Measurements from ENCODE around the gene PKD1L1. TPM values are rescaled to one million over a fixed set of nuclear protein-coding genes. Genes with fewer than 3 reads are reported as not detected.
A peak's percentile ranks its signal among the peaks of the same experiment; 100 is the strongest.
"Not testable (repeated sequence)": the region's sequence is repeated elsewhere in the genome, so short reads cannot be mapped to it uniquely, and the experiment has no call there.

PKD1L1 gene
- polyA plus RNA-seq, 1 of the 3 experiments (the other 2 are of a cell fraction) = 0.10 TPM

GRCh38 chr7:47796347-47796746 is 151.9 kb downstream of the PKD1L1 start (continued):
- no peak for TF ChIP-seq PBX3 (IDR thresholded peaks at IDR 0.05)
- TF ChIP-seq SMC3 (IDR thresholded peaks at IDR 0.05; ENCODE audit: low read depth, low read length) = no peak
- TF ChIP-seq NRF1 (IDR thresholded peaks at IDR 0.05; ENCODE audit: low read depth, low read length) = no peak
- no peak for TF ChIP-seq SIN3A (IDR thresholded peaks at IDR 0.05; ENCODE audit: borderline replicate concordance, low read depth, low read length)
- no peak for TF ChIP-seq RXRA (IDR thresholded peaks at IDR 0.05; ENCODE audit: borderline replicate concordance, low read depth)
- TF ChIP-seq CTCF (IDR thresholded peaks at IDR 0.05) = no peak
- TF ChIP-seq GATA2 (CRISPR knock-in tag; IDR thresholded peaks at IDR 0.05) = no peak
- no peak for TF ChIP-seq MEF2A (IDR thresholded peaks at IDR 0.05; ENCODE audit: borderline replicate concordance, low read depth)
- no peak for TF ChIP-seq TAF1 (IDR thresholded peaks at IDR 0.05; ENCODE audit: borderline replicate concordance, low read depth, low read length)

- Histone ChIP-seq H3K4me3 (ENCODE audit: low read depth in 2 of 2, low read length in 1 of 2) (peak overlapping the region; percentile 3 to 4; a peak in 3 of 4 replicates), H3K4me2 (peak overlapping the region; percentile 11; the same call in 1 of the 2 replicates), H3K27ac (ENCODE audit: low read depth in 2 of 2, low read length in 1 of 2) (peak overlapping the region; percentile 64 to 81), H3K27me3 (ENCODE audit: insufficient read depth) (no peaks in the 10 kb centered on the region), H3K4me1 (ENCODE audit: control insufficient read depth in 1 of 2, insufficient read depth in 2 of 2, low read depth in 1 of 2, low read length in 1 of 2) (peaks cover 0 to 3% of the 10 kb centered on the region in 2 experiments; a peak in 3 of 4 replicates), H3K36me3 (replicated peaks in 1 of 2; ENCODE audit: control insufficient read depth in 1 of 2, insufficient read depth in 2 of 2, low read length in 1 of 2) (no peaks in the 10 kb centered on the region), H4K20me1 (ENCODE audit: insufficient read depth) (no peaks in the 10 kb centered on the region), H3K9me3 (no peaks in the 10 kb centered on the region), H3K9ac (peak overlapping the region; percentile 55), H3F3A (replicated peaks; ENCODE audit: insufficient read depth) (peaks cover 9% of the 10 kb centered on the region), H2AFZ (ENCODE audit: low read depth) (no peak overlapping the region), H3K79me2 (ENCODE audit: insufficient read depth) (no peaks in the 10 kb centered on the region), H3K9me2 (no peaks in the 10 kb centered on the region)
- POLR2A ChIA-PET = no interaction called here
- DNase-seq = no peak
- TF ChIP-seq NFIC (IDR thresholded peaks at IDR 0.05; ENCODE audit: borderline replicate concordance) (peak; percentile 80), EP300 (IDR thresholded peaks at IDR 0.05; ENCODE audit: borderline replicate concordance in 1 of 2, low read depth in 1 of 2, low read length in 1 of 2) (peak; percentile 56 to 85; a peak in 3 of 4 replicates), RXRA (IDR thresholded peaks at IDR 0.05; ENCODE audit: borderline replicate concordance, low read depth) (peak; percentile 68; the same call in 1 of the 2 replicates), TAF1 (IDR thresholded peaks at IDR 0.05; ENCODE audit: borderline replicate concordance, low read depth, low read length) (peak; percentile 7; the same call in 1 of the 2 replicates), GABPA (IDR thresholded peaks at IDR 0.05; ENCODE audit: low read depth) (no peak), FOXM1 (IDR thresholded peaks at IDR 0.05; ENCODE audit: low read depth) (no peak), RAD21 (IDR thresholded peaks at IDR 0.05; ENCODE audit: low read length) (no peak), PBX3 (IDR thresholded peaks at IDR 0.05) (peak; percentile 83), MAX (IDR thresholded peaks at IDR 0.05; ENCODE audit: low read depth) (peak; percentile 61; the same call in 1 of the 2 replicates), FOSL2 (IDR thresholded peaks at IDR 0.05; ENCODE audit: borderline replicate concordance, low read depth) (peak; percentile 58; the same call in 1 of the 2 replicates), TCF12 (IDR thresholded peaks at IDR 0.05) (peak; percentile 70; the same call in 1 of the 2 replicates), TEAD4 (IDR thresholded peaks at IDR 0.05; ENCODE audit: borderline replicate concordance, insufficient read depth) (peak; percentile 91), JUND (IDR thresholded peaks at IDR 0.05) (peak; percentile 85)
- CTCF ChIA-PET = interaction anchor here (1.0 to 4.3 kb wide), 3 partner anchors 12 to 529 kb away, joined by 3 to 17 read pairs (median 3); no protein-coding TSS in a partner anchor
- WGBS (ENCODE audit: low lambda C conversion rate) = 46% methylated on average over 2 of the region's 2 CpGs
Measured at GRCh38 chr7:47795631-47796030, 152.6 kb downstream of the PKD1L1 start.

GRCh38 chr7:47795126-47795525 is 153.1 kb downstream of the PKD1L1 start:
- H3K27ac ChIP-seq (ENCODE audit: low read depth in 2 of 2, low read length in 1 of 2) = peak overlapping the region; percentile 64 to 81

More at GRCh38 chr7:47795126-47795525, 153.1 kb downstream of the PKD1L1 start:
- peak overlapping the region; percentile 3 to 4; a peak in 2 of 4 replicates for H3K4me3 ChIP-seq (ENCODE audit: low read depth in 2 of 2, low read length in 1 of 2)
- CTCF ChIA-PET = interaction anchor here (1.0 to 4.3 kb wide), 2 partner anchors 529 kb away, joined by 3 to 17 read pairs; no protein-coding TSS in a partner anchor
- DNase-seq; H3K9me3 ChIP-seq; H2AFZ ChIP-seq (ENCODE audit: low read depth); H3K27me3 ChIP-seq (ENCODE audit: insufficient read depth); POLR2A ChIA-PET; H3K36me3 ChIP-seq (replicated peaks in 1 of 2; ENCODE audit: control insufficient read depth in 1 of 2, insufficient read depth in 2 of 2, low read length in 1 of 2); H3K79me2 ChIP-seq (ENCODE audit: insufficient read depth); H3K9me2 ChIP-seq; H3F3A ChIP-seq (replicated peaks; ENCODE audit: insufficient read depth); H4K20me1 ChIP-seq (ENCODE audit: insufficient read depth); H3K4me1 ChIP-seq (ENCODE audit: control insufficient read depth in 1 of 2, insufficient read depth in 2 of 2, low read depth in 1 of 2, low read length in 1 of 2): not testable (repeated sequence)
- peak overlapping the region; percentile 11; the same call in 1 of the 2 replicates for H3K4me2 ChIP-seq
- peak overlapping the region; percentile 55 for H3K9ac ChIP-seq

Data from SK-N-SH (cell line).